GM23248 (cell line): ENCODE data around the gene ECI2.

Source experiments
- EZH2 ChIP-seq: fragments of 200-600 bp; sonication (generic); IDR thresholded peaks from 2 replicates; pipeline ENCODE4 v1.6.1; 2018; ENCODE audit warnings: antibody characterized with exemption, mild to moderate bottlenecking; ENCODE audit not compliant: insufficient read depth, poor library complexity, severe bottlenecking
- EZH2phosphoT487 ChIP-seq: fragments of 200-600 bp; sonication (generic); IDR thresholded peaks from 2 replicates; pipeline ENCODE4 v1.6.1; 2018; ENCODE audit warnings: antibody characterized with exemption, moderate library complexity, mild to moderate bottlenecking, low read depth; ENCODE audit not compliant: insufficient read depth

DNA sequence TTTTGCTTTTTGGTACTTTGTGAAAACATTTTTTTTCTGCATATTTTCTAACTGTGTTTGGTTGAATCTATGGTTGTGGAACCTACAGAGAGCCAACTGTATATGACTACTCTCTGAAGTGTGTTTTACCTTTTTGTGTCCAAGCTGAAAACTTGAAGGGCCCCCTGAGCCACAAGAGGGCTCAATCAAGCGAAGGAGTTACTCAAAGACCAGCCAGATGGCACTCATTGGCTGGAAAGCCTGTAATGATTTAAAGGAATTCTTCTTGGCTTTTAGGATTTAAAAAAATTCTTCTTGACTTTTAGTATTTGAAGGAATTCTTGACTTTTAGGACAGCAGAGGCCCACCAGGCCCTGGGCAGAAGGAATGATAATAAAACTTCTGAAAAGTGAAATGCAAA lies 27.0 kb upstream of the ECI2 start:
- no peak for TF ChIP-seq EZH2
- TF ChIP-seq EZH2phosphoT487 = no peak
